ENCODE results near the gene MRTFB.
"Not testable (repeated sequence)": the region's sequence is repeated elsewhere in the genome, so short reads cannot be mapped to it uniquely, and the experiment has no call there.

The MRTFB gene

GRCh38 chr16:14070877-14071575, at the start of gene MRTFB:
TSS of gene MRTFB (plus strand) at chr16:14071319. CDS start at chr16:14140607, 69,288 bp downstream.
- peak within 1 kb of the TSS; percentile 70 for H3K4me3 ChIP-seq (replicated peaks; ENCODE audit: low read depth, low read length)
- no peak for DNase-seq (ENCODE audit: extremely low read depth, low read depth)
- no peak for TF ChIP-seq CTCF (IDR thresholded peaks at IDR 0.05; ENCODE audit: low read depth, low read length, missing control alignments)

- DNase-seq (ENCODE audit: extremely low read depth, low read depth); H3K4me3 ChIP-seq (replicated peaks; ENCODE audit: low read depth, low read length): not testable (repeated sequence)
Observed at GRCh38 chr16:14023526-14023925, 47.6 kb upstream of the MRTFB start.

GRCh38 chr16:14024283-14024682, 46.8 kb upstream of the MRTFB start:
- DNase-seq (ENCODE audit: extremely low read depth, low read depth): no peak
- no peak for TF ChIP-seq CTCF (IDR thresholded peaks at IDR 0.05; ENCODE audit: low read depth, low read length, missing control alignments)
- H3K4me3 ChIP-seq (replicated peaks; ENCODE audit: low read depth, low read length): no peak overlapping the region

- no peak for TF ChIP-seq CTCF (IDR thresholded peaks at IDR 0.05; ENCODE audit: low read depth, low read length, missing control alignments)
- H3K4me3 ChIP-seq (replicated peaks; ENCODE audit: low read depth, low read length): no peak overlapping the region
- DNase-seq (ENCODE audit: extremely low read depth, low read depth): no peak
Observed at GRCh38 chr16:14026572-14027285, 44.4 kb upstream of the MRTFB start.

GRCh38 chr16:14028202-14028601, 42.9 kb upstream of the MRTFB start:
- no peak overlapping the region for H3K4me3 ChIP-seq (replicated peaks; ENCODE audit: low read depth, low read length)
- no peak for DNase-seq (ENCODE audit: extremely low read depth, low read depth)
- TF ChIP-seq CTCF (IDR thresholded peaks at IDR 0.05; ENCODE audit: low read depth, low read length, missing control alignments): no peak

GRCh38 chr16:14029658-14030057, 41.5 kb upstream of the MRTFB start:
- no peak for DNase-seq (ENCODE audit: extremely low read depth, low read depth)
- no peak overlapping the region for H3K4me3 ChIP-seq (replicated peaks; ENCODE audit: low read depth, low read length)
- TF ChIP-seq CTCF (IDR thresholded peaks at IDR 0.05; ENCODE audit: low read depth, low read length, missing control alignments): no peak

- H3K4me3 ChIP-seq (replicated peaks; ENCODE audit: low read depth, low read length): no peak overlapping the region
- TF ChIP-seq CTCF (IDR thresholded peaks at IDR 0.05; ENCODE audit: low read depth, low read length, missing control alignments): no peak
- no peak for DNase-seq (ENCODE audit: extremely low read depth, low read depth)
Observed at GRCh38 chr16:14035092-14035491, 36.0 kb upstream of the MRTFB start.
